DMS53 (cell line): ENCODE results near the gene APBB2.
A peak's percentile ranks its signal among the peaks of the same experiment; 100 is the strongest.

Source experiments
- DNase-seq: peaks from one replicate; lab custom pipeline; 2025; lab: John Stamatoyannopoulos, UW

The APBB2 gene

DNA sequence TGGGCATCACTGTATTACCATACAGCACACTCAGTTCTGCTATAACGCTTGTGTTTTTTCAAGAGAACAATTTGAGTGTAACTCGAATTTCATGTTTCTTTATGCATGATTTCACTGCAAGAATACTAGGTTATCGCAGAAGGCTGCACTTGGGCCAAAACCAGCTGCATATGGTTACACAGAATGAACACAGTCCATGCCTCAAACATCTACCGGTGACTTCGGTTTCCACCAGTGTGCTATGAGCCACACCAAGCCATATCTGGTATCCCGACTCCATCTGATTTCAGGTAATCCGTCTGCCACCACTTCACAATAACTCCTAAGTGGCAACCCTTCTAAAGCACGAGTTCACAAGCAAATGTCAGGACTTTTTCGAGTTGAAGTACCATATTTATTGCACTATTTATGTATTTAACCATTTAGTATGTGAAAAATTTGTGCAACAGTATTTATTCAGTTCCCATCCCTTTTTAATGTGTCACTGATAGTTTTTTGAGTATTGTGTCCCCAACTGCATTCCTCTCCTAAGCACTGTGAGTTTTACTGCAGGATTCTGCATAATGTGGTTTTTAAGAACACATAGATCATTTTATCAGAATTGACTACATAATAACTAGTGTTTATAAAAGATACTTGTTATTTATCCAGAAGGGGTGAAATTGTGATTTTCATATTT is 111.8 kb downstream of the APBB2 start:
- DNase-seq = no peak

DNA sequence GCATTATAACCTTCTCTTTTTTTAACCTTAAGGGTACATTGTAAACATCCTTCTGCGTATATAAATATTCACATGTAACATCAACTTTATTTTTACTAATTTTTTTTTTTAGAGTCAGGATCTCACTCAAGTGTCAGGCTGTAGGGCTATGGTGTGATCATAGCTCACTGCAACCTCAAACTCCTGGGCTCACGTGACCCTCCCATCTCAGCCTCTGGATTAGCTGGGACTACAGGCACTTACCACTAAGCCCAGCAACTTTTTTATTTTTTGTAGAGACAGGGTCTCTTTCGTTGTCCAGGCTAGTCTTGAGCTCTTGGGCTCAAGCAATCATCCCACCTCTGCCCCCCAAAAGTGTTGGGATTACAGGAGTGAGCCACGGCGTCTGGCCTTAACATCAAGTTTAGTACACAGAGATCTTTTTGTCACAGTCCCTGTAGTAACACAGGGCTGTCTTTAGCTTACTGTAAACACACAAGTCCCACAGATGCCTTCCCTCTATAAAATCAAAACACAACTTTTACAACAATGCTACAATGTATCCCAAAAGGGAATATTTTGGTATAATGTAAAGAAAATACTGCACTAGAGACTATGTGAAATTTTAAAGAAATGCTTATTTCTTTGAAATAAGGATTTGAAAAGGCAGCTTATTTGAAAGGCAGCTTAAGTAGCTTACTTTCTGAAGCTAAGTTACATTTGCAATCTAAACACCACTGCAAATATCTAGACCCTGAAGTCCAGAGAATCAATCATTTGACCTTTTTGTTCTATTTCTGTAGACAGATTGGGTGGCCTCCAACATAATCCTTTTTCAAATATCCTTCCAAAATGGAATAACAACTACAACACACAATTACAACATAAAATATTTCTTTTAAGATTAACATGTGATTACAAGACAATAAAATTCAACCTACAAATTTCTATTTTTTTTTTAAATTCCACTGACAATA is 116.0 kb downstream of the APBB2 start:
- no peak for DNase-seq

DNA sequence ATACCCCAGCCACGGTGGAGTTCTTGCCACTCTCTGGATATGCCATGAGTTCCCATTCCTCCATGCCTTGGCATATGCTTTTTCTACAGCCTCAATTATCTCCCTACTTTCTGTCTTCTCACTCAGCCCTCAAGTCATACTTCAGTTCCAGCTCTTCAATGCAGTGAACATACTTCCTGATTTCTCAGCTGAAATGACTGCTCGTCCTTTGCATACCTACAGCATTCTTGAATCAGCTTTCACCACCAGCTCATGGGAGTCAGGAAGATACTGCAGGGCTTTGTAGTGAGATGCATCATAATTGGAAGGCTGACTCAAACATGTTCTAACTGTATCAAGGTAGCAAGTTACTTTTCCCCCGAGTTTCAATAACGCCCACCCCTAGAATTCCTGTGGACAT is 118.4 kb downstream of the APBB2 start:
- no peak for DNase-seq

DNA sequence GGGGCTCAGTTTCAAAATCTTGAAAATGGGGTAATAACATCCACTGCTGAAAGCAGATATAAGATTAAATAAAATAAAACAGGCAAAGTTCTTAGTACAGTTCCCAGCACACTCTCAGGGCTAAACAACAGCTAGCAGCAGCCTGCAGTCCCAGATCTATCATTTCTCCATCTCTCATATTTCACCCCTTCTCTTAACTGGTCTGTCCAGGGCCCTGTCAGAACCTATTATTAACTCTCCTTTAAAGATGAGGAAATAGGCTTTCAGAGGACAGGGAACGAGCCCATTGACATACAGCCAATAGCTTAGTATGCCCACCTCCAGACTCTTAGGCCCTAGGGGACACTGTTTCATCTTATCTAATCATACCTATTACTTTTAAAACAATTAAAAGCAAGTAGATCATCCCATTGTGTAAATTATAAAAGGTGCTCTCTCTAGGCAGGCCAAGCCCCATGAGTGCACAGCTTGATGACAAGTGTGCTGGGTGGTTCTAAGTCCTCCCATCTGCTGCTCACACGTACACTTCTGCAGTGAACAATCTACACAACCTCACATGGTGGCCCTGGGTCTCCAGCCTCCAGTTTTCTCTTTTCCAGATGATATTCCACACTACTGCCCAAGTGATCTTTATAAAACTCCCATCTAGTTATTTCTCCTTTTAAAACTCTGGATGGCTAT is 119.0 kb downstream of the APBB2 start:
- DNase-seq = no peak

DNA sequence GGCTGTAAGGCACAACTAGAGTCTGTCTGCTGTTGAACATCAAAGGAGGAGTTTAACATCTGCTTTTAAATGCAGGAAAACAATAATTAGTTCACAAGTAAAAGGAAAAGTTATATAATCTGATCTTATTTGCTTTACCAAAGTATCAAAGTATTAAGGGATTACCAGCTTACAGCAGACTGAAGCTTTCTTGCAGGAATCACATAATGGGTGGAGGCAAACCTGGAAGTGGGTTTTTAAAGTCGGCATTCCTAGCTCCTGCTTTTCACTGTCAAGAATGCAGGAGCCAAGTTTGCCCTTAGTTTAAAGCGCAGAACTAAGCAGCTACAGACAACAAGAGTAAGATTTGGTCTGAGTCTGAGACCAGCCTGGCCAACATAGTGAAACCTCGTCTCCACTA is 122.2 kb downstream of the APBB2 start:
- DNase-seq = no peak

DNA sequence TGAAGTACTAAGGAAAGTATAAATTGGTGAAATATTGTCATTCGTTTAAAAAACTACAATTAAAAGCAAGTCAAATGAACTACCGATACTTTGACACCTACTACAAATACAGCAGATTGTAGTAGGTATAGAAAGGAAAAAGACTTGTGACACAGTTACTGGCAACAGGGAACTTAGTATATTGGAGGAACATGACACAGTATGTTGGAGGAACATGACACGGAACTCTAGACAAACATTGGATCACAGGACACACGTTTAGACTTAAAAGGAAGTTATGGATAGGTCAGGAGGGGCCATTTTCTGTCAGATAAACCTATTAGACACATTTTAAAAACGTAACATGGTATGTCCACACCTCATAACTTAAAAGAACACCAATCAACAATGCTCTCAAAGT is 132.5 kb downstream of the APBB2 start:
- no peak for DNase-seq

DNA sequence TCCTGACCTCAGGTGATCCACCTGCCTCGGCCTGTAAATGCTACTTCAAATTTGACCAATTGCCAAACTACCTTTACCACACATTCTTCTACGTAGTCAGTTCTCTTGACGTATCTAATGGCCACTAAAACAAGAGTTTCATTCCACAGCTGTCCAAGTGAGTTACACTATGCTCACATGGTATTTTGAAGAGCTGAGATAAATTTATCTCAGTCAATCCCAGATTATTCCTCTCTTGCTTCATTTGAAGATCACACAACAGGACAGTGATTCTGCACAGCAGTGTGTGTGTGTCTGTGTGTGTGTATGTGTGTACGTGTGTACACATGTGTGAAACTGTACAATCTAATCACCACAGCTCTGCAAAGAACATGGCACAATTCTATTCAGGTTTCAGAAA is 133.4 kb downstream of the APBB2 start:
- DNase-seq = no peak

DNA sequence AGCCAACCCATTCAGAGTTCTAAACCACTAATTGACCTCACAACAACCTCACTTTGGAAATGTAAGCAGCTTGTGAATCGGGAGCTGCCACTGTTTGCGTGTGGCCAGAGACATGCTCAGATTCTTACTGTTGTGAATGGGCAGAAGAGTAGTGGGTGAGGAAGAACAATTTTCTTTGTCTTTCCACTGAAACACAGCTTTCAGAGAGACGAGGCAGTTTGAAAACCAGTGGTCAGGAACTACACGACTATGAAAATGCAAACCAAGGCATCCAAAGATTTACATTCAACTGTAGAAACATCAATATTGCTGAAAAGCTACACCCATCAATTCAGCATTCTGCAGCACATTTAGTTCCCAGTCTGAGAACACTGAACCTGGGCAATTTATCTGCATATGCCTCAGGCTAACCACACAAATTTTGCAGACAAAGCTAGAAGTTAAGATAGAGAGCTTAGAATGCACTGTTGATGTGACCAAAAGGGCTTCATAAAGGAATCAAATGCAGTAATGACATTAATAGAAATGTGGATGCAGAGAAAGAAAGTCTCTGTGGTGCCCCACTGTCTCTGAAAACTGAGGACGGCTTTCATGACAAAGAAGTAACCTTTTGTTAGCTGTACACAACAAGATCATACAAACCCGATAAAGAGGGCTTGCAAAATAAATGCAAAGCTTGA is 134.3 kb downstream of the APBB2 start:
- DNase-seq = no peak

DNA sequence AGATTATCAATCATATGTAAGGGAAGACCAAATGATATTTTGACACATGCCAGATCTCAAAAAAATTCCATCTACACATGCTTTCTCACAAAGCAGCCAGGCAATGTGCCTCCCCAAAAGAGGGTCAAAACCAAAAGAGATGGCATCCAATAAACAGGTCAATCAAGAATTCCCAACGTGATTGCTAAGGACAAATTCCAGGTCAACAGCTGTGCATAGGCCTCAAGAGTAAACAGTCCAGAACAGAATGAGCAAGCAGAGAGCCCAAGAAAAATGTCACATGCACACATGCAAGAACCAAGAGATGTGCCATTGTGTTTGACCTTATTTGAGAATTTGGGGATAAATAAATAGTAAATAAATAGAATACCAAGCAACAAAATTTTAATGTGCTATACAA is 136.7 kb downstream of the APBB2 start:
- DNase-seq = peak; percentile 28

DNA sequence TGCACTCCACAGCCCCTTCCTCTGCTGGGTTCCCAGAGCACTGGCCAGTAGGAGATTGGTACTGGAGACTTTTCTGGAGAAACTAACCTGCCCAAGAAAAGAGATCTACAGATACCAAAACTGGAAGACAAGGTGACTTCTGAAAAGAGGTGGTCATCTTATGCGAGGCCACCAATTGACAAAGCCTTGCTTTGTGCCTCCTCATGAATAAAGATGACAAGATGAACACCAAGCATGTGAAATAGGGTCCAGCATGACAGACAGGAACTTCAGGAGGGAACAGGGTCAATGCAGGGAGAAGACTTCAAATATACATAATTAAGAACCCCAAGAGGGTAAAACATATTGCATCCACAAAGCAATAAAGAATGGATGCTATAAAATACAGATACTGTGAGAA is 137.9 kb downstream of the APBB2 start:
- DNase-seq = no peak

DNA sequence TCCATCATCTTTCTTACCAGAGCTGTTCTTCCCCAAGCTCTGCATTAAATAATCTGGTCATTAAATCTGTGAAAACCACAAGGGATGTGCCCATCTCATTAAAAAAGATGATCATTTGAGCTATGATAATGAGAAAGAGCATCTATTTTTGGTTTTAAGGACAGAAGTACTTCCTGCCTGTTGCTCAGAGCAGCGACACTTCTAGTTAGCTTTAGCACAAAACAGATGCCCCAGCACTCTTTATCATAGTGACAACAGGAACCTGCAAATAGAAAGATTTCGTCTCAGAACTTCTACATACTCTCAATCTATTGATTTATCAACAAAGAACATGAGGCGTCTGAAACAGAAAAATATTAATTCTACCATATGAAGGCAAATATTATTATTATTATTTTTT is 140.1 kb downstream of the APBB2 start:
- no peak for DNase-seq

DNA sequence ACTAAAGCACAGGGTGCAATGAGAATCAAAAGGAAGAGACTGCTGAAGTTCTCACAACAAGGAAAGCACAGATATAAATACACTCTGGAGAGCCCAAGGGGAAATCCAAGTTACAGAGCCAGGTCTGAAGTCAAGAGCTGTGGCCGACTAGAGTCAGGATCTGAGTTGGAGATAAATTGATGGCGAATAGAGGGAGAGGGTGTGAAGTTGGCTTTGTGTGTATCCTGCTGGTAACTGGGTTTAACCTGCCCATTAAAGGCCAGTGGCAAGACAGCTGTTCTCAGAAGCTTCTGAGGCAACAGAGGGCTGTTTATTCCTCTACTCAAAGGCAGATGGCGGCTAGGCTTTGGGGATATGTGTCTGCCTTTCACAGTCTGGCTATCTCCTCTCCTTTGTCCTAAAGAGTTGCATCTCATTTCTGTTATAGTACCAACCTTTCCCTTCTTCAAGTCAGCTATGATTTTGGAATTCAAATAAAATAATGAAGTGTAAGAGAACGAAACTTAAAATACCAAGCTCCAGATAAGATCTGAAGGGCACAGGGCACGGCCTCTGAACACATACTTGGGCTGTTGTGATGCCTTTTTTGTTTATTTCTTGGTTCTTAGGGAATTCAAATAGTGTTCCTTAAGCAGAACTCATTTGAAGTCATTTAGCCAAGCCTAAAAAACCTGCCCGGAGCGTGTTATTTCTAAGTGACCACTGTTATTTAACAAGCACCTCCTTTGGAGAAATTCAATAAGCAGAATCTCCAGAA is 142.1 kb downstream of the APBB2 start:
- DNase-seq = no peak

DNA sequence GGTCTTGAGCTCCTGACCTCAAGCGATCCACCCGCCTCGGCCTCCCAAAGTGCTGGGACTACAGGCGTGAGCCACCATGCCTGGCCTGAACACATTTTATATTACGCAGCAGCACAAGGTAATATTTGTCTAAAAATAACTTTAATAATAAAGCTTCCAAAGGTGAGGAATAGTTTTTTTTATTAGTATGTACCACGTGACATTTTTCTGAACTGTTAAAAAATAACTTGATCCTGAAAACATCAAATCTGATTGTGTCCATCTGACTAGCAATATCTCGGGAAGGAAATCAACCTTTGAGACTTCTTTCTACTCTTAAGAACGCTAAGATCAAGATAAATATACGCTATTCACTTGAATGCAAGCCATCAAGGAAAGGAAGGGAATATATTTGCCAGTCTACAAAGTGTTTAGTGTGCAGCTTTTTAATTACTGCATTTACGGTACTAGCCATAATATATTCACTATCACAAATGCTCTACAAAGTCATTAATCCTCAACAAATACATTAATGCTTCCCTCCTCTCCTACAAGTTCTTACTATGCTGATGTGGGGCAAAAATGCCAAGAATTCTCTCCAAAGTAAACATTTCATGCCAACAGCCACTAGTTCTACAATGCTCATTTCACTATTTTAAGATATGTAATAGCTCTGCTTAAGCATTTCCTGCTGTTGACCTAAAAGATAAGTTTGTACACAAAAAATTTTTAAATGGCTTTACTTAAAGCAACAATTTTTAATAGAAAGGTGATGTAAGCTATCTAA is 143.6 kb downstream of the APBB2 start:
- DNase-seq = no peak

DNA sequence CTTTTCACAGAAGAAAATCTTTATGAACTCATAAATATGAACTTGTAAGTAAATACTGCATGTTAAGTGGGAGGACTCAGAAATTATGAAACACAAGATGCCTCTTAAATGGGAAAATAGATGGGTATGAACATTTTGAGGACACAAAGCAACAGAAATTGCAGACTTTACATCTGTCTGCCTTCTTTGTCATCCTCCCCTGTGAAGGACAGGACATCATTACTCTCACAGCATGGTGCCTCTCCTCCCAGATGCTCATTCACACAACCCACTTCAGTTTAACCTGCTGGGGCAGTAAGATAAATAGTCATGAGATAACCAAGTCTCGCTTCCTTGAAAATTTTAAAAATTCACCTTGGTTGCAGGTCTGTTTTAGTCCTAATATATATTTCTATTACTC is 144.5 kb downstream of the APBB2 start:
- peak; percentile 59 for DNase-seq

DNA sequence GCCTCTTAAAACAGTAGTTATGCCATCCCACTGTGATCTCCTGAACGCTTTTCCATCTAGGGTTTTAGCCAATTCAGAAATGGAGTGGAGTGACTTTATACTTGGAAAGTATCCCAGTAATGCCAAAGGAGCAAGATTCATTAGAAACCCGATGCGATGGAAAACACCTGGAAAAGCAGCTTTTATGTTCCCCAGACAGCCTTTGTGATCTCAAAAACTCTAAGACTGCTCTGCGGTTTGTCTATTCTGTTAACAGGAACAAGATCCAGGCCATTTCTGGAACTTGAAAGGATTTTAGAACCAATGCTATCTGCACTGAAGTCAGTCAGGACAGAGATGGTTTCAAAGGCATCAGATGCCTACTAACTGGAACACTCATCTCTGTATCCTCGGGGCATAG is 145.1 kb downstream of the APBB2 start:
- no peak for DNase-seq

DNA sequence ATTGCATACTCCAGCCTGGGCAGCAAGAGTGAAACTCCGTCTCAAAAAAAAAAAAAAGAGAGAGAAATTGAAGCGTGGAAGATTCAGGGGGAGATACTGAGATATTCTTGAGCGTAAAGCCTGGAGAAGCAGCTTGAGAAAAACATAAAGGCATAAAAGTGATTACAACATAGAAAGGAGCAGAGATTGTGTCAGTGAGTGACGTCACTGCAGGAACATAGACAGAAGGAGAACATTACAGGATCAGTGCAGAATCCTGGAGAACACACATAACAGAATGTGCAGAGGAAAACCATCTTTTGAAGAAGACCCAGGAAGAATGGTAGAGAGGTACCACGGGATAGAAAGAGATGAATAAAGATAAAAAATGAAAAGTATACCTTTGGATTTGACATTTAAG is 147.0 kb downstream of the APBB2 start:
- no peak for DNase-seq

DNA sequence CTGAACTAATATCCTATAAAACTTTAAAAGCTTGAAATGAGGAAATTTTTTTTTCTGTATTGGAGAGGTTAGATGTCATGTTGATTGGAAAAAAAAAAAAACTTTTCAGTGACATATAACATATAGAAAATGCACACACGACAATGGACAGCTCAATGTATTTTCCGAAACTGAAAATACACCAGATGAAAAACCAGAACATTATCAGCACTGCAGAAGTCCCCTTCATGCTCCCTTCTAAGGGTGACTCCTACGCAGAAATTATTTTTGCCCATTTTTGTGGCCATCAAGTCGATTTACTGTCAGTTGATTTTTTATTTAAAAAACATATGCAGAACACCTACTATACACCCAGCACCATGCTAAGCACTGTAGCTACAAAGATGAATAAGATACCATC is 148.3 kb downstream of the APBB2 start:
- no peak for DNase-seq

DNA sequence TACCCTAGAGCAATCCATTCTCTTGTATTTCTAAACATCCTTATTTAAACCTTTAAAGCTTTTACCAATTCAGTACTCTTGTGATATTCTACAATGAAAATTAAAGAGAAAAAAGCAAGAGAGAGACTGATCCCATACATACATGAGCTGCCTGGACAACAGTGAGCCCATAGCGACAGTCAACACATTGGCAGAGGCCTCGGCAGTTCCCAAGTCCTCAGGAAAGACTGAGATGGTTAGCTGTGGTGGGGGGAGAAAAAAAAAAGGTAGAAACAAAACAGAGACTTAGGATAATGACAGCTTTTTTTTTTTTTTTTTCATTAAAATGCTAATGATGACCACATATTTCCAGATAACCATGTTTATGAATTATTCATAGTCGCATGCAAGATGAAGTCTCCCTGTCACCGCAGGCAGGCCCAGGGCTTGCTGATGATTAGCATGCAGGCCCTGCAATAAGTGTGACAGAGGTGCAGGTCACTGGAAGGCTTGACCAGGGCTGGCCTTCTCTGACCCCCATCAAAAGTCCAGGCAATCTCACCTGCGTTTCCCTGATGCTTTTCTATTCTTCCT is 148.8 kb downstream of the APBB2 start:
- DNase-seq = no peak

DNA sequence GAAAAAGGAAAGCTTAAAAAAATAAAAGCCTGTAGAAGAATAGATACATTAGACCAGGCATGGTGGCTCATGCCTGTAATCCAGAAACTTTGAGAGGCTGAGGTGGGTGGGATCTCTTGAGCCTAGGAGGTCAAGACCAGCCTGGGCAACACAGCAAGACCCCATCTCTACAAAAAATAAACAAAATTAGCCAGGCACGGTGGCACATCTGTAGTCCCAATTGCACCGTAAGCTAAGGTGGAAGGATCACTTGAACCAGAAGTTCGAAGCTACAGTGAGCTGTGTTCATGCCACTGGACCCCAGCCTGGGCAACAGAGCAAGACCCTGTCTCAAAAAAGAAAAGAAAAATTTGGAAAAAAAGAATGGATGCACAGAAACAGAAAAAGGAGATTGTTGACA is 149.4 kb downstream of the APBB2 start:
- DNase-seq = no peak

DNA sequence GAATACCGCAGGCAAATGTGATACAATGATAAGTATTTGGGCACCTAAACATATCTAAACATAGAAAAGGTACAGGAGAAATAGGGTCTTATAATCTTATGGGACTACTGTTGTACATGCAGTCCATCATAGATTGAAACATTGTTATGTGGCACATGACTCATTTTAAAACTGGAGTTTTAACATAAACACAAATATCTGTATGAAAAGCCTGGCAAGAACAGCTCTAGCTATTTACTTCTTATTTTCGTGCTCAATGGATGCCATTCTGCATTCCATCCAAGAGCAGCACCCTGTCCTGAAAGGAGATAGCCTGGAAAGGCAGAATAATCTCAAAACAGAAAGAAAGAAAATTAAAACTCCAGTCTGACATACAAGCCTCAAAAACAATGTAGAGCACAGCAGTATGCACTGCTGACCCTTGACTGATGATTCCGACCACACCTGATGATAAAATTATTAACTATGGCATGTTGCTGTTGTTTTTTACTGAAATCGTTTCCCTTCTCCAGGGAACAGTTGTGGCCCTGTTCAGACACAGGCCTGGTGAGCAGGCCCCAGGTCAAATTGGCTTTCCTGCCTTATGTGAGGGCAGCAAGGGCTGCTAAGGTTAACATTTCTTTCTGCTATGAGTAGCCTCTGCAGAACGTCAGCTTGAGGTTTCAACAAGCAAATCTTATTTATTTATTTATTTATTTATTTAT is 152.7 kb downstream of the APBB2 start:
- DNase-seq = no peak
